Left ventricle myocardium inferior (tissue), 1 donor: Measurements from ENCODE around the gene ELOVL1. TPM values are rescaled to one million over a fixed set of nuclear protein-coding genes. Genes with fewer than 3 reads are reported as not detected.

ENCODE experiments used
- DNase-seq: peaks from one replicate; pipeline ENCODE4 v3.0.0-alpha.2; 2020
- H3K27ac ChIP-seq: fragments of 200-600 bp; replicated peaks from 2 replicates; pipeline ENCODE4 v1.8.0; 2021
- H3K27me3 ChIP-seq: fragments of 200-600 bp; 2 replicates; pipeline ENCODE4 v1.8.0; 2021; ENCODE audit warnings: low read depth
- H3K36me3 ChIP-seq: fragments of 200-600 bp; 2 replicates; pipeline ENCODE4 v1.8.0; 2021
- H3K4me1 ChIP-seq: fragments of 200-600 bp; 2 replicates; pipeline ENCODE4 v1.8.0; 2021
- H3K4me3 ChIP-seq: fragments of 200-600 bp; 2 replicates; pipeline ENCODE4 v1.8.0; 2021; ENCODE audit warnings: mild to moderate bottlenecking, moderate library complexity
- H3K9me3 ChIP-seq: fragments of 200-600 bp; replicated peaks from 2 replicates; pipeline ENCODE4 v1.8.0; 2021
- intact Hi-C: fragments of 100-400 bp; cut with micrococcal nuclease; formaldehyde crosslinking; loops from one replicate; pipeline ENCODE4 v1.11.0; 2022
- total RNA-seq: library from RNA; stranded (reverse); fragmentation: NEBNext Ultra II Directional; extraction: Animal tissue kit (Norgen Biotek cat#: 25700); gene quantifications from one replicate; pipeline ENCODE4 v1.2.1, GENCODE V29; 2021
- TF ChIP-seq, protein P1 (sequence below): fragments of 200-600 bp; IDR thresholded peaks from 2 replicates; pipeline ENCODE4 v1.8.0; 2021; ENCODE audit warnings: antibody characterized with exemption, mild to moderate bottlenecking, borderline replicate concordance
- donor health status: DM: no; HTN: yes; CAD: no; lungs with severe emphysema.

The ELOVL1 gene
- total RNA-seq, 1 donor from 2014 or later: 26.7 TPM

DNA sequence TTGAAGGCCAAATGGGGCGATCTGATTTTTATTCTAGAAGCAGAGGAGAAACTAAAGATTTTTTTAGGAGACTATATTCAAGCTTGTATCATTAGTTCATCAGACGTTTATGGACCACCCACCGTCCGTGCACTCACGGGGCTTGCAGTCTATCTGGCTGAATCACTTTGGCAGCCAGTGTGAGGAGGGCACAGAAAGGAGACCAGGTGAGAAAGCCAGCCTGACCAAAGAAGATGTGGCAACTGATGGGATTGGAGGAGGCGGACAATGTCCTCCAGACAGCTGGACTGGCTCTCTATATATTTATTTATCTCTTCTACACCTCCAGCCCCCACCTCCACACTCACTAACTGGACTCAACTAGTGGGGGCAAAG is 822 bp upstream of the ELOVL1 start:
- H3K27ac ChIP-seq: peak overlapping the region; percentile 98
- intact Hi-C loops: no loop called here
- TF ChIP-seq, protein P1, sequence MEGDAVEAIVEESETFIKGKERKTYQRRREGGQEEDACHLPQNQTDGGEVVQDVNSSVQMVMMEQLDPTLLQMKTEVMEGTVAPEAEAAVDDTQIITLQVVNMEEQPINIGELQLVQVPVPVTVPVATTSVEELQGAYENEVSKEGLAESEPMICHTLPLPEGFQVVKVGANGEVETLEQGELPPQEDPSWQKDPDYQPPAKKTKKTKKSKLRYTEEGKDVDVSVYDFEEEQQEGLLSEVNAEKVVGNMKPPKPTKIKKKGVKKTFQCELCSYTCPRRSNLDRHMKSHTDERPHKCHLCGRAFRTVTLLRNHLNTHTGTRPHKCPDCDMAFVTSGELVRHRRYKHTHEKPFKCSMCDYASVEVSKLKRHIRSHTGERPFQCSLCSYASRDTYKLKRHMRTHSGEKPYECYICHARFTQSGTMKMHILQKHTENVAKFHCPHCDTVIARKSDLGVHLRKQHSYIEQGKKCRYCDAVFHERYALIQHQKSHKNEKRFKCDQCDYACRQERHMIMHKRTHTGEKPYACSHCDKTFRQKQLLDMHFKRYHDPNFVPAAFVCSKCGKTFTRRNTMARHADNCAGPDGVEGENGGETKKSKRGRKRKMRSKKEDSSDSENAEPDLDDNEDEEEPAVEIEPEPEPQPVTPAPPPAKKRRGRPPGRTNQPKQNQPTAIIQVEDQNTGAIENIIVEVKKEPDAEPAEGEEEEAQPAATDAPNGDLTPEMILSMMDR: no peak
- DNase-seq: no peak
- peak overlapping the region; percentile 95 for H3K4me3 ChIP-seq
- H3K36me3 ChIP-seq: peaks cover 21% of the 10 kb centered on the region
- H3K4me1 ChIP-seq: peaks cover 61% of the 10 kb centered on the region
- no peaks in the 10 kb centered on the region for H3K27me3 ChIP-seq
- no peaks in the 10 kb centered on the region for H3K9me3 ChIP-seq

DNA sequence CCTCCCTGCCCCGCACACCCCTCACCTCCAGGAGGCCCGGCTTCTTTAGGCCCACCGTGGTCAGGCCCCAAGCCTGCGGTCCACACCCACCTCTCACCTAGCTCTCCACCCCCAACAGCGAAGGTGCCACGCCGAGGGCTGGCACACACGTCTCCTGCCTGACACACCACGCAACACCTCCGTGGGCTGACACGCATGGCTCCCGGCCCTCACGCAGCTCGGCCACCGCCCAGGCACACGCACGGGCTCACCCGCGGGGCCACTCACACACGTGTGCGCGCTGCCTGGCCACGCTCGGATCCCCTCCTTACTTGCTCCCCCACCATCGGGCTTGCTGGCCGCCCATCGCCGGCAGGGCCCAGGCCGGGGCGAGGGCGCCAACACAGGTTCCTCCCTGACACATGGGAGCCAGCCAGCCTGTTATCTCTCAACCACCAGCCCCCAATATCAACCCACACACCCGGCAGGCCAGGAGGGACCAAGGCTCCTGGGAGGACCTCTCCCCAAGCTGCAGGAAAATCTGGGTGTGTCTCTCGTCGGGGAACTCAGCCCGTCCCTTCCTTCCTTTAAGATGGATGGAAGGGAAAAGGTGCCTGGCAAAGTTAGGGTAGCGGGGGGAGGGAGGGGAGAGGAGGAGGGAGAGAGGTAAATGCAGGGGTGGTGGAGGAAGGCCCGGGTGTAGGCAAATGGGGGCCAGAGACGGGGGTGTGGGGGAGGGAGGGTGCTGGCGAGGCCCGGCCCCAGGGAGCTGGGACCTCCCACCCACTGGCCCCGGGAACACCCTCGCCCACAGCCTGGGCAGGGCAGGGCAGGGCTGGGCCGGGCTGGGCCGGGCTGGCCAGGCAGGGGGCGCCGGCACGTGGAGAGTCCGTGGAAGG is 546 bp downstream of the ELOVL1 start:
- Histone ChIP-seq H3K4me3 (peak overlapping the region; percentile 95), H3K27me3 (no peaks in the 10 kb centered on the region), H3K9me3 (no peaks in the 10 kb centered on the region), H3K4me1 (peaks cover 47% of the 10 kb centered on the region), H3K36me3 (peaks cover 34% of the 10 kb centered on the region), H3K27ac (peak overlapping the region; percentile 98)
- intact Hi-C loops: no loop called here
- peak; percentile 25 for DNase-seq
- TF ChIP-seq, protein P1: no peak

DNA sequence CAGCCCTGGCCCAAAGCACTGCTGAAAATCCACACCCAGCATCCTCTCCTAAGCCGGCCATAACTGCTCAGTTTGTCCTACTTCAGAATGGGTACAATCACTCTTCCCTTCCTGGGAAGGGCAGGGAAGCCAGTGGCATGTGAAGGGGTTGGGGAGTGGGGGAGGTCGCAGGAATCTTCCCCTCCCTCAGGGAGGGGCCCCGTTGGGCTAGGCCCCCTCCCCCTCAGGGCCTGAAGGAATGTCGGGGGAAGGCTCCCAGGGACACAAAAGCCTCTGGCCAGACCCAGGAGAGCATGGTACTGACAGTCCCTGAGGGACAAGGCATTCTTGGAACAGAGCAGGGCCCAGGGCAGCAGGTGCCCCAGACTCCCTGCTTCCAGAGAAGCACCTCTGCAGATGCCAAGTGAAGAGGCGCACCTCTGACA is 1.2 kb downstream of the ELOVL1 start:
- H3K36me3 ChIP-seq: peaks cover 41% of the 10 kb centered on the region
- no peak for DNase-seq
- intact Hi-C loops: no loop called here
- TF ChIP-seq, protein P1: no peak
- no peaks in the 10 kb centered on the region for H3K9me3 ChIP-seq
- peak overlapping the region; percentile 95 for H3K4me3 ChIP-seq
- H3K27ac ChIP-seq: peak overlapping the region; percentile 98
- no peaks in the 10 kb centered on the region for H3K27me3 ChIP-seq
- H3K4me1 ChIP-seq: peaks cover 46% of the 10 kb centered on the region

DNA sequence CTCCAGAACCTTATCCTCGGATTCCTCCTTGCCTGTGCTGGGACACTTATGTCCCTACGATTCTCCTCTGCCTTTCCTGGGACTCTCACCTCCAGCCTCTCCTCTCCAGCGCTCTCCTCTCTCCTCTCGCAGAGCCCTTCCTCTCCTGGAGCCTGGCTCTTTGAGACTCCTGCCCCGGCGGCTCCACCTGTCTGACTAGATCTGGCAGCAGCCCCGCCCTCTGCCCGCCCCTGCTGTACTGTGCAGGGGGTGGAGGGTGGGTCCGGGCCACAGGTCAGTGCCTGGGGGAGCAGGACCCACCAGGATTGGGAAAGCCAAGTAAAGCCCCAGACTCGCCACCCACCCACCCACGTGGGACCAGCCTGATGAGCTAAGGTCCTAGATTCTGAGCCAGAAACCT is 1.6 kb downstream of the ELOVL1 start:
- TF ChIP-seq, protein P1: no peak

DNA sequence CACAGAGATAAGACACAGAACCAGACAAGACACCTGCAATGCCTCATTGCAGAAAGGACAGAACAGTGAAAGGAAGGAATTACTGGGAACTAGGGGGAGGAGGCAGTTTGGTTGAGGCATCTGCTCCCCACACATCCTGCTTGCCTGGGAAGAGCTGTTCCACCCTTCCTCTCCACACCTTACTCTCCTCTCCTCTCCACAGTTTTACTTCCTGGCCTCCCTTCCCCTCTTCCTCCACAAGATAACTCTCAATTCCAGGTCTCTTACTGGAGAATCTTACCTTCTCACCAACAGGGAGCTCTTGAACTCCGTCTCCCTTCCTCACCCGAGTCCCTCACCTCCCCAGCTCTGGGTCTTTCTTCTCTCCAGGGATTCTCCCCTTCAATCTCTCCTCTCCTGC is 2.1 kb downstream of the ELOVL1 start:
- peaks cover 49% of the 10 kb centered on the region for H3K36me3 ChIP-seq
- H3K27me3 ChIP-seq: no peaks in the 10 kb centered on the region
- peaks cover 46% of the 10 kb centered on the region for H3K4me1 ChIP-seq
- H3K27ac ChIP-seq: peak overlapping the region; percentile 98
- H3K4me3 ChIP-seq: peak overlapping the region; percentile 95
- DNase-seq: no peak
- TF ChIP-seq, protein P1: no peak
- H3K9me3 ChIP-seq: no peaks in the 10 kb centered on the region
- intact Hi-C loops: no loop called here

More for the DNA sequence above, 1.6 kb downstream of the ELOVL1 start:
- peak; percentile 18 for DNase-seq
- Histone ChIP-seq H3K27me3 (no peaks in the 10 kb centered on the region), H3K4me1 (peaks cover 46% of the 10 kb centered on the region), H3K9me3 (no peaks in the 10 kb centered on the region), H3K27ac (peak overlapping the region; percentile 98), H3K36me3 (peaks cover 45% of the 10 kb centered on the region), H3K4me3 (peak overlapping the region; percentile 95)
- intact Hi-C loops: no loop called here
